Nucleus accumbens (tissue), 56 donors: ENCODE results near the gene SF3A1.

Experiments used
- DNase-seq, 56 donors: peaks; one replicate each; lab custom pipeline; 2025; lab: John Stamatoyannopoulos, UW

Gene SF3A1

GRCh38 chr22:30390974-30391691, 34.4 kb upstream of the SF3A1 start:
- DNase-seq, result peak in 54 of 56 donors; percentile 10 to 83 (median 55)

GRCh38 chr22:30386960-30387827, 30.5 kb upstream of the SF3A1 start, which contains the start of gene RNF215:
RNF215 (minus strand) TSS chr22:30387411; CDS start chr22:30387313, 98 bp downstream.
- DNase-seq, result peak in 54 of 56 donors; percentile 22 to 88 (median 67)

GRCh38 chr22:30386608-30386959, 29.9 kb upstream of the SF3A1 start:
- DNase-seq, result peak in 1 of 56 donors; percentile 37

GRCh38 chr22:30385942-30386341, 29.2 kb upstream of the SF3A1 start:
- DNase-seq, result no peak

GRCh38 chr22:30383061-30383460, 26.4 kb upstream of the SF3A1 start:
- no peak for DNase-seq

GRCh38 chr22:30382340-30382739, 25.6 kb upstream of the SF3A1 start:
- no peak for DNase-seq

GRCh38 chr22:30381264-30381663, 24.6 kb upstream of the SF3A1 start:
- DNase-seq, result no peak

- no peak for DNase-seq
Observed at GRCh38 chr22:30380011-30380410, 23.3 kb upstream of the SF3A1 start.

GRCh38 chr22:30375312-30375849, 18.7 kb upstream of the SF3A1 start:
- DNase-seq, result no peak

GRCh38 chr22:30373331-30374325, 16.9 kb upstream of the SF3A1 start:
- peak in 6 of 56 donors; percentile 6 to 31 (median 15) for DNase-seq

- DNase-seq, result no peak
Observed at GRCh38 chr22:30372915-30373314, 16.2 kb upstream of the SF3A1 start.

GRCh38 chr22:30371981-30372380, 15.3 kb upstream of the SF3A1 start:
- no peak for DNase-seq

GRCh38 chr22:30371321-30371720, 14.6 kb upstream of the SF3A1 start:
- DNase-seq, result no peak

GRCh38 chr22:30370641-30371230, 14.0 kb upstream of the SF3A1 start:
- DNase-seq, result no peak

- DNase-seq, result no peak
Observed at GRCh38 chr22:30368420-30368819, 11.7 kb upstream of the SF3A1 start.

- DNase-seq, result no peak
Observed at GRCh38 chr22:30365891-30366290, 9.2 kb upstream of the SF3A1 start.

- DNase-seq, result no peak
Observed at GRCh38 chr22:30362651-30363281, 6.1 kb upstream of the SF3A1 start.

- no peak for DNase-seq
Observed at GRCh38 chr22:30361916-30362650, 5.4 kb upstream of the SF3A1 start.

GRCh38 chr22:30358541-30358940, 1.8 kb upstream of the SF3A1 start:
- no peak for DNase-seq
